GM12878 (cell line): ENCODE data around the gene OR4D2. TPM values are rescaled to one million over a fixed set of nuclear protein-coding genes. Genes with fewer than 3 reads are reported as not detected.

ENCODE experiments used
- ATAC-seq: fragments of 200-7000 bp; cut with Tn5 transposase; 3 replicates; pipeline ENCODE4 v1.9.1; 2020; ENCODE audit warnings: mild to moderate bottlenecking, moderate library complexity
- BruUV-seq: library from RNA; stranded (reverse); fragments of 400-500 nt; replicated peaks from 2 replicates; lab custom pipeline; 2021; lab: Mats Ljungman, UMichigan
- CTCF ChIA-PET: fragments of 300-600 bp; sonication (Branson Sonifier 250); formaldehyde crosslinking; extraction: SDS; loops from one replicate; lab custom pipeline; 2021; ENCODE audit warnings: inconsistent platforms; lab: Yijun Ruan, JAX
- POLR2A ChIA-PET: fragments of 350-600 bp; formaldehyde crosslinking; extraction: SDS; loops from one replicate; lab custom pipeline; 2021; ENCODE audit warnings: inconsistent platforms; lab: Charles Lee
- RAD21 ChIA-PET: fragments of 300-600 bp; sonication (Branson Sonifier 250); formaldehyde crosslinking; loops from one replicate; lab custom pipeline; 2023; ENCODE audit warnings: antibody characterized with exemption; ENCODE audit not compliant: unreplicated experiment; lab: Charles Lee
- SMC1A ChIA-PET: fragments of 300-600 bp; sonication (Branson Sonifier 250); formaldehyde crosslinking; loops from one replicate; lab custom pipeline; 2023; ENCODE audit not compliant: unreplicated experiment, uncharacterized antibody; lab: Charles Lee
- DNase-seq: peaks from one replicate; pipeline ENCODE4 v3.0.0-alpha.2; 2011; ENCODE audit warnings: low read depth, low spot score
- FAIRE-seq: peaks from 3 replicates; lab custom pipeline; 2011; peaks lifted over from hg19 to GRCh38; lab: Jason Lieb, UNC
- H2AFZ ChIP-seq: 2 replicates; pipeline ENCODE4 v1.6.0; 2011; ENCODE audit warnings: low read depth, low read length, control low read depth; ENCODE audit not compliant: control insufficient read depth
- H3K27ac ChIP-seq: 2 replicates; pipeline ENCODE4 v1.5.1; 2011; ENCODE audit warnings: control low read depth; ENCODE audit not compliant: control insufficient read depth, insufficient read depth
- H3K27me3 ChIP-seq, 2 experiments: replicated peaks in 1 of 2; 2 replicates each; pipeline versions ENCODE4 v1.6.0 to v1.6.1; 2011; ENCODE audit warnings: low read length in 1 of 2; ENCODE audit not compliant: control insufficient read depth in 2 of 2, insufficient read depth in 2 of 2
- H3K36me3 ChIP-seq, 2 experiments: 2 replicates each; pipeline ENCODE4 v1.5.1; 2011; ENCODE audit warnings: low read length in 1 of 2; ENCODE audit not compliant: control insufficient read depth in 2 of 2, insufficient read depth in 2 of 2
- H3K4me1 ChIP-seq: 2 replicates; pipeline ENCODE4 v1.6.1; 2011; ENCODE audit warnings: mild to moderate bottlenecking, low read length, moderate library complexity, mixed read lengths; ENCODE audit not compliant: control insufficient read depth, insufficient read depth
- H3K4me2 ChIP-seq: 2 replicates; pipeline ENCODE4 v1.6.0; 2011; ENCODE audit warnings: control low read depth; ENCODE audit not compliant: control insufficient read depth, insufficient read depth
- H3K4me3 ChIP-seq: fragments of 200-600 bp; sonication (generic); 2 replicates; pipeline ENCODE4 v1.5.1; 2016
- H3K79me2 ChIP-seq: 2 replicates; pipeline ENCODE4 v1.6.0; 2011; ENCODE audit warnings: low read length; ENCODE audit not compliant: control insufficient read depth, insufficient read depth
- H3K9ac ChIP-seq: 2 replicates; pipeline ENCODE4 v1.8.0; 2011; ENCODE audit warnings: low read length, control low read depth, mixed read lengths; ENCODE audit not compliant: control insufficient read depth, insufficient read depth
- H3K9me3 ChIP-seq: replicated peaks from 3 replicates; pipeline ENCODE4 v1.5.1; 2011; ENCODE audit warnings: mild to moderate bottlenecking, low read length; ENCODE audit not compliant: control insufficient read depth, insufficient read depth
- H4K20me1 ChIP-seq: 2 replicates; pipeline ENCODE4 v1.6.0; 2011; ENCODE audit not compliant: control insufficient read depth, insufficient read depth
- GABPA ChIP-seq: IDR thresholded peaks from 2 replicates; pipeline ENCODE4 v1.6.1; 2014; ENCODE audit warnings: antibody characterized with exemption, low read depth, mild to moderate bottlenecking, inconsistent platforms
- LARP7 ChIP-seq: fragments of 450-650 bp; IDR thresholded peaks from 2 replicates; pipeline ENCODE4 v1.6.1; 2017; ENCODE audit warnings: mild to moderate bottlenecking
- MEF2A ChIP-seq: IDR thresholded peaks from 2 replicates; pipeline ENCODE4 v1.6.1; 2011; ENCODE audit warnings: low read depth, mild to moderate bottlenecking, low read length, moderate library complexity; ENCODE audit not compliant: insufficient read depth
- NR2F1 ChIP-seq: fragments of 450-650 bp; conservative IDR thresholded peaks from 2 replicates; pipeline ENCODE4 v1.6.1; 2017; ENCODE audit warnings: mild to moderate bottlenecking
- SUZ12 ChIP-seq: fragments of 200-600 bp; sonication (generic); IDR thresholded peaks from one replicate; pipeline ENCODE4 v1.6.1; 2018; ENCODE audit warnings: antibody characterized with exemption, mild to moderate bottlenecking; ENCODE audit not compliant: unreplicated experiment
- YBX1 ChIP-seq: fragments of 450-650 bp; IDR thresholded peaks from 2 replicates; pipeline ENCODE4 v1.6.1; 2016; ENCODE audit warnings: antibody characterized with exemption
- WGBS: methylation state at CpG from one replicate; pipeline ENCODE4 v1.1.6; 2016; ENCODE audit warnings: low lambda C conversion rate; ENCODE audit not compliant: insufficient replicate concordance, insufficient coverage; ENCODE audit errors: missing lambda C conversion rate; 5-methylcytosine and 5-hydroxymethylcytosine counted together
- in situ Hi-C: fragments of 300-500 bp; cut with MboI; formaldehyde crosslinking; loops from 9 replicates; pipeline ENCODE4 v1.14.3; 2018; ENCODE audit warnings: mixed read lengths
- intact Hi-C: fragments of 100-400 bp; cut with micrococcal nuclease; formaldehyde crosslinking; loops from one replicate; pipeline ENCODE4 v1.14.2; 2022; ENCODE audit not compliant: unreplicated experiment
- polyA plus RNA-seq, 11 experiments: library from polyadenylated mRNA; depleted of rRNA in 4 of 11; unstranded in 6 of 11; stranded (reverse) in 5 of 11; fragments of >200 nt; fragmentation: Nextera tagmentation in 4 of 11; fragmentation: Illumina TruSeq in 1 of 11; extraction: Ambion mirVana in 4 of 11; extraction: Trizol in 1 of 11; gene quantifications; 1 replicate in 1 of 11; 2 replicates in 10 of 11; pipeline versions ENCODE4 v1.2.1 to v1.2.3, GENCODE V29; 2011 to 2016; ENCODE audit warnings: inconsistent platforms in 2 of 11, missing spikeins in 2 of 11, low read depth in 1 of 11
- total RNA-seq, 4 experiments: library from RNA; depleted of rRNA in 3 of 4; stranded (reverse); fragments of >200 nt in 3 of 4; fragmentation: Illumina TruSeq in 1 of 4; extraction: Trizol in 1 of 4; gene quantifications; 2 replicates each; pipeline versions ENCODE4 v1.2.1 to v1.2.3, GENCODE V29; 2013 to 2021

OR4D2 gene
- total and polyA plus RNA-seq, 10 of the 15 experiments (the other 5 are each of a cell fraction or from before 2014, with no cell fraction given), result 0.04 TPM; not detected in 9

GRCh38 chr17:58144801-58145200 lies 22.0 kb upstream of the OR4D2 start:
- FAIRE-seq, result no peak
- in situ Hi-C loops (no loop called here), intact Hi-C loops (no loop called here)
- ChIA-PET CTCF (no interaction called here), RAD21 (no interaction called here), POLR2A (no interaction called here), SMC1A (no interaction called here)
- BruUV-seq, result no TSS peak
- no peak overlapping the region for H2AFZ ChIP-seq
- no peaks in the 10 kb centered on the region for H3K4me1 ChIP-seq
- WGBS, result 0% methylated on average over 1 of the region's 1 CpG
- no peak overlapping the region for H3K4me3 ChIP-seq
- no peak overlapping the region for H3K9ac ChIP-seq
- H4K20me1 ChIP-seq, result no peaks in the 10 kb centered on the region
- no peak overlapping the region for H3K4me2 ChIP-seq
- no peak overlapping the region for H3K27ac ChIP-seq
- H3K36me3 ChIP-seq, result no peaks in the 10 kb centered on the region
- ATAC-seq, result no peak
- H3K27me3 ChIP-seq, result peaks cover 2 to 7% of the 10 kb centered on the region in 2 experiments
- no peak for TF ChIP-seq NR2F1
- no peak for TF ChIP-seq LARP7
- no peak for TF ChIP-seq SUZ12
- no peak for TF ChIP-seq GABPA
- DNase-seq, result no peak
- no peaks in the 10 kb centered on the region; the same call in 1 of the 3 replicates for H3K9me3 ChIP-seq
- no peaks in the 10 kb centered on the region for H3K79me2 ChIP-seq

DNA sequence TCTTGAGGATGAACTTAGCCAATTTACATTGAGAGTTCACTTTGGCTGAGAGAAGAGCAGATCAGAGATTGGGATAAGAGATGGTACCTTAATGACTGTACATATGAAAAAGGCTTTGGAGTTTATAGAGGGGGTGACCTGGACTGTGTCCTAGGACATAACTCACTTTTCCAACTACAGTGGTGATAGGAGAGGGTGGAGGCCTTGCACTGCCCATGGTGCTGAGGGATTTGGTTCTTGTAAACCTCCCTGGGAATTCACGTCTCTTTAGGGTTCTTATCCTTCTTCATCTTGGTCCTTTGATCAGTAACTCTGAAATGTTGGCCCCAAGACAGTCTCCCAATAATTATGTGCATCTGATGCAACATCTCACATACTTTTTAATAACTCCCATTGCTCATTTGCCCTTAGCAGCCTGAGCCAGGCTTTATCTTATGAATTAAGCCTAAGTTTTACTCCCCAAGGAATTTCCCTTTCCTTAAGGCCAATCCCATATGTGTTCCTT lies 18.8 kb upstream of the OR4D2 start, which contains the start of gene OR4D1:
OR4D1 (plus strand) TSS at position 455 of the 505 bp plus-strand sequence. CDS start 6,770 bp downstream, outside the sequence.
- no peaks in the 10 kb centered on the region; the same call in 1 of the 3 replicates for H3K9me3 ChIP-seq
- RAD21 ChIA-PET, result no interaction called here
- no peak within 1 kb of the TSS for H3K4me3 ChIP-seq
- no peaks in the 10 kb centered on the region for H3K36me3 ChIP-seq
- POLR2A ChIA-PET, result no interaction called here
- WGBS, result 0% methylated on average over 1 of the region's 1 CpG
- CTCF ChIA-PET, result interaction anchor here (0.9 kb wide), 1 partner anchor 13 kb away, joined by 3 read pairs; no protein-coding TSS in a partner anchor
- no peaks in the 10 kb centered on the region for H3K4me1 ChIP-seq
- H3K4me2 ChIP-seq, result no peak within 1 kb of the TSS
- no peak within 1 kb of the TSS for H3K9ac ChIP-seq
- BruUV-seq, result no TSS peak
- FAIRE-seq (no peak), DNase-seq (no peak), ATAC-seq (no peak)
- intact Hi-C loops (no loop called here), in situ Hi-C loops (no loop called here)
- no peak within 1 kb of the TSS for H2AFZ ChIP-seq
- SMC1A ChIA-PET, result no interaction called here
- H3K27ac ChIP-seq, result no peak within 1 kb of the TSS
- H3K27me3 ChIP-seq, result peaks cover 2 to 7% of the 10 kb centered on the region in 2 experiments
- H3K79me2 ChIP-seq, result no peaks in the 10 kb centered on the region
- H4K20me1 ChIP-seq, result no peaks in the 10 kb centered on the region
- TF ChIP-seq YBX1 (no peak), MEF2A (no peak)
